GM12865 (cell line): ENCODE results near the gene C8B.

ENCODE experiments used
- DNase-seq: peaks from one replicate; pipeline ENCODE4 v3.0.0; 2010; ENCODE audit warnings: low read depth
- H3K4me3 ChIP-seq: 2 replicates; pipeline ENCODE4 v1.5.1; 2011; ENCODE audit warnings: mild to moderate bottlenecking, low read depth, low read length, control low read depth
- TF ChIP-seq, protein P1 (sequence below): IDR thresholded peaks from 2 replicates; pipeline ENCODE4 v1.5.1; 2011; ENCODE audit warnings: low read length, control low read depth, low read depth, inconsistent platforms; ENCODE audit not compliant: insufficient read depth; ENCODE audit errors: missing control alignments

Gene C8B

GRCh38 chr1:56910441-56910985 is 55.3 kb downstream of the C8B start:
- DNase-seq: no peak
- H3K4me3 ChIP-seq: no peak overlapping the region

DNA sequence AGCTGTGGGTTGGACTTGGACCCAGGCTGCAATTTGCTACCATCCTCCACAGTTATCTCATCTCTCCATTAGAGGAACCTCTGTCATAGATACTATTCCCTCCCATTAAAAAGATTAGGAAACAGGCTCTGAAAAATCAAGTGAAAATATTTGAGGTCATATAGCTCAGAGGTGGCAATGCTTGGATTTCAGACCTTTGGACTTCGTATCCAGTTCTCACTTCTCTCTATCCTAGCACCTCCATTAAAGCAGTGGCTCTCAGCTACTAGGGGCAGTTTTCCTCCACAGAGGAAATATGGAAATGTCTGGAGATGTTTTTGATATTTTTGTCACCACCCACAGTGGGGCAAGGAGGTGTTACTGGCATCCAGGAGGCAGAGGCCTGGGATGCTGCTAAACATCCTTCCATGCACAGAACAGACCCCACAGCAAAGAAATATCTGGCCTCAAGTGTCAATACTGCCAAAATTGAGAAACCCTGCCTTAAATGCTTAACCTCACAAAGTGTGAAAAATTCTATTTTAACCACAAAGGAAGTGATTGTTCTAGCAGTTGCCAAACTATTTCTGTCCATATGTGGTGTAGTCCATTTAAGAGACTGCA is 57.1 kb downstream of the C8B start:
- TF ChIP-seq, protein P1, sequence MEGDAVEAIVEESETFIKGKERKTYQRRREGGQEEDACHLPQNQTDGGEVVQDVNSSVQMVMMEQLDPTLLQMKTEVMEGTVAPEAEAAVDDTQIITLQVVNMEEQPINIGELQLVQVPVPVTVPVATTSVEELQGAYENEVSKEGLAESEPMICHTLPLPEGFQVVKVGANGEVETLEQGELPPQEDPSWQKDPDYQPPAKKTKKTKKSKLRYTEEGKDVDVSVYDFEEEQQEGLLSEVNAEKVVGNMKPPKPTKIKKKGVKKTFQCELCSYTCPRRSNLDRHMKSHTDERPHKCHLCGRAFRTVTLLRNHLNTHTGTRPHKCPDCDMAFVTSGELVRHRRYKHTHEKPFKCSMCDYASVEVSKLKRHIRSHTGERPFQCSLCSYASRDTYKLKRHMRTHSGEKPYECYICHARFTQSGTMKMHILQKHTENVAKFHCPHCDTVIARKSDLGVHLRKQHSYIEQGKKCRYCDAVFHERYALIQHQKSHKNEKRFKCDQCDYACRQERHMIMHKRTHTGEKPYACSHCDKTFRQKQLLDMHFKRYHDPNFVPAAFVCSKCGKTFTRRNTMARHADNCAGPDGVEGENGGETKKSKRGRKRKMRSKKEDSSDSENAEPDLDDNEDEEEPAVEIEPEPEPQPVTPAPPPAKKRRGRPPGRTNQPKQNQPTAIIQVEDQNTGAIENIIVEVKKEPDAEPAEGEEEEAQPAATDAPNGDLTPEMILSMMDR: no peak
- DNase-seq: no peak
- H3K4me3 ChIP-seq: no peak overlapping the region

More at GRCh38 chr1:56910441-56910985, 55.3 kb downstream of the C8B start:
- TF ChIP-seq, protein P1: no peak

GRCh38 chr1:56905667-56906066 is 60.1 kb downstream of the C8B start:
- H3K4me3 ChIP-seq: no peak overlapping the region
- no peak for DNase-seq
- TF ChIP-seq, protein P1: no peak

GRCh38 chr1:56904663-56905397 is 61.0 kb downstream of the C8B start:
- no peak for DNase-seq
- TF ChIP-seq, protein P1: no peak
- H3K4me3 ChIP-seq: no peak overlapping the region

GRCh38 chr1:56903778-56904177 is 62.0 kb downstream of the C8B start:
- no peak for DNase-seq
- H3K4me3 ChIP-seq: no peak overlapping the region
- TF ChIP-seq, protein P1: no peak

DNA sequence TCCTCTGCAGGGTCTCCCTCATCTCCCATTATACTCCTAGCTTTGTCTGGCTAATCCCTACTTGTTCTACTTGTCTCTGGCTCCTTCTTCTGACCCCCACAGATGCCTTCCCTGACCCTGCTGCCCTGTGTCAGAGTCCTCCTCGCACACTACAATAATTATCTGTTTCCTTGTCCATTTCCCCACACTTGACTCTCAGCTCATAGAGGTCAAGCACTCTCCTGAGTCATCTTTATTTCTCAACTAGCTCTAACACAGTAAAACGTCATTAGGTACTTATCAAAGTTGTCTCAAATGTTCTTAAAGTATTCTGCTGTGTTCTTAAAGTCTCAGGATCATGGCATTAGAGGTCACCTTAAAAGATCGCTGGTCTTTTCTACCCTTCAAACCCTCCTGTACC is 64.1 kb downstream of the C8B start:
- H3K4me3 ChIP-seq: no peak overlapping the region
- no peak for DNase-seq

More for the DNA sequence above, 64.1 kb downstream of the C8B start:
- TF ChIP-seq, protein P1: no peak
